GM13976 (cell line): ENCODE measurements around the gene PKIB.
A peak's percentile ranks its signal among the peaks of the same experiment; 100 is the strongest.

Source experiments
- DNase-seq: peaks from one replicate; pipeline ENCODE4 v3.0.0; 2012; ENCODE audit warnings: low spot score
- CTCF ChIP-seq: IDR thresholded peaks from 2 replicates; pipeline ENCODE4 v1.5.1; 2012; ENCODE audit warnings: borderline replicate concordance, mild to moderate bottlenecking; ENCODE audit not compliant: insufficient read depth; ENCODE audit errors: extremely low read depth, missing control alignments, control extremely low read depth
- in situ Hi-C: fragments of 300-500 bp; cut with MboI; formaldehyde crosslinking; loops from one replicate; pipeline ENCODE4 v1.12.0; 2022; ENCODE audit warnings: low sequenced_read_pairs, mixed read lengths, inconsistent platforms; ENCODE audit not compliant: unreplicated experiment

Gene PKIB

GRCh38 chr6:122709922-122710512, 99.8 kb downstream of the PKIB start:
- TF ChIP-seq CTCF = no peak
- in situ Hi-C loops = no loop called here
- peak; percentile 9 for DNase-seq

GRCh38 chr6:122710908-122711635, 100.9 kb downstream of the PKIB start:
- no peak for TF ChIP-seq CTCF
- in situ Hi-C loops = no loop called here
- DNase-seq = no peak

- TF ChIP-seq CTCF = no peak
- in situ Hi-C loops = no loop called here
- DNase-seq = no peak
Observed at GRCh38 chr6:122712093-122712447, 101.9 kb downstream of the PKIB start.

- in situ Hi-C loops = no loop called here
- no peak for DNase-seq
- no peak for TF ChIP-seq CTCF
Observed at GRCh38 chr6:122712448-122713137, 102.4 kb downstream of the PKIB start.

GRCh38 chr6:122713138-122713537, 102.9 kb downstream of the PKIB start:
- in situ Hi-C loops = no loop called here
- no peak for DNase-seq
- TF ChIP-seq CTCF = no peak

- no peak for TF ChIP-seq CTCF
- no peak for DNase-seq
- in situ Hi-C loops = no loop called here
Observed at GRCh38 chr6:122714059-122714458, 103.9 kb downstream of the PKIB start.

GRCh38 chr6:122715725-122716124, 105.5 kb downstream of the PKIB start:
- TF ChIP-seq CTCF = no peak
- in situ Hi-C loops = no loop called here

More at GRCh38 chr6:122715725-122716124, 105.5 kb downstream of the PKIB start:
- no peak for DNase-seq
